ENCODE measurements around the gene BPIFB1. TPM values are rescaled to one million over a fixed set of nuclear protein-coding genes. Genes with fewer than 3 reads are reported as not detected.

BPIFB1 gene
- total RNA-seq, 4 donors from 2014 or later: not detected

DNA sequence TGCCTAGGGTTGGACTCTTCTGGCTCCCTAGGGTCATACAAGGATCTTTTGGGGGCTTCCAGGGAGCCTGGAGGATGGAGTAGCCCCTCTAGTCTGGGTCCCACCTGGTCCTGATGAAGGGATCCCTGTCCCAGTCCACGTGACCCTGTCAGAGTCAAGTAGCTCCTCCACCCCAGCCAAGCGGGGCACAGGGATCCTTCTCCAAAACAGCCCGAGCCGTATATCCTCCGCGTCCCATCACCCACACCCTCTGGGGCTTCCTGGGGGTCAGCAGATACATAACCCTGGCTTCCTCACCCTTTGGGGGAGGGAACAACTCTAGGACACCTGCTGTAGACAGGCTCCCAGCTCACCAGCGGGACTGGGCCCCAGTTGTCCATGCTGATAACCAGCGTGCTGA, 28.0 kb downstream of the BPIFB1 start:
- no peak overlapping the region for H3K27ac ChIP-seq (replicated peaks in 1 of 4)
- H3K27me3 ChIP-seq: peaks cover 0 to 13% (median 0%) of the 10 kb centered on the region in 4 donors
- no peaks in the 10 kb centered on the region for H3K36me3 ChIP-seq
- no peaks in the 10 kb centered on the region for H3K4me1 ChIP-seq
- 85% methylated on average over 8 of the region's 8 CpGs for WGBS
- TF ChIP-seq POLR2AphosphoS5 (IDR thresholded peaks at IDR 0.05): no peak
- TF ChIP-seq EP300 (IDR thresholded peaks at IDR 0.05): no peak
- TF ChIP-seq, protein P1, sequence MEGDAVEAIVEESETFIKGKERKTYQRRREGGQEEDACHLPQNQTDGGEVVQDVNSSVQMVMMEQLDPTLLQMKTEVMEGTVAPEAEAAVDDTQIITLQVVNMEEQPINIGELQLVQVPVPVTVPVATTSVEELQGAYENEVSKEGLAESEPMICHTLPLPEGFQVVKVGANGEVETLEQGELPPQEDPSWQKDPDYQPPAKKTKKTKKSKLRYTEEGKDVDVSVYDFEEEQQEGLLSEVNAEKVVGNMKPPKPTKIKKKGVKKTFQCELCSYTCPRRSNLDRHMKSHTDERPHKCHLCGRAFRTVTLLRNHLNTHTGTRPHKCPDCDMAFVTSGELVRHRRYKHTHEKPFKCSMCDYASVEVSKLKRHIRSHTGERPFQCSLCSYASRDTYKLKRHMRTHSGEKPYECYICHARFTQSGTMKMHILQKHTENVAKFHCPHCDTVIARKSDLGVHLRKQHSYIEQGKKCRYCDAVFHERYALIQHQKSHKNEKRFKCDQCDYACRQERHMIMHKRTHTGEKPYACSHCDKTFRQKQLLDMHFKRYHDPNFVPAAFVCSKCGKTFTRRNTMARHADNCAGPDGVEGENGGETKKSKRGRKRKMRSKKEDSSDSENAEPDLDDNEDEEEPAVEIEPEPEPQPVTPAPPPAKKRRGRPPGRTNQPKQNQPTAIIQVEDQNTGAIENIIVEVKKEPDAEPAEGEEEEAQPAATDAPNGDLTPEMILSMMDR (IDR thresholded peaks at IDR 0.05): no peak
- TF ChIP-seq POLR2A (IDR thresholded peaks at IDR 0.05; ENCODE audit: low read depth): no peak
- DNase-seq (ENCODE audit: extremely low spot score): no peak
- H3K9me3 ChIP-seq: no peaks in the 10 kb centered on the region
- no peak overlapping the region for H3K4me3 ChIP-seq
- intact Hi-C loops (cut with DNase I): no loop called here

DNA sequence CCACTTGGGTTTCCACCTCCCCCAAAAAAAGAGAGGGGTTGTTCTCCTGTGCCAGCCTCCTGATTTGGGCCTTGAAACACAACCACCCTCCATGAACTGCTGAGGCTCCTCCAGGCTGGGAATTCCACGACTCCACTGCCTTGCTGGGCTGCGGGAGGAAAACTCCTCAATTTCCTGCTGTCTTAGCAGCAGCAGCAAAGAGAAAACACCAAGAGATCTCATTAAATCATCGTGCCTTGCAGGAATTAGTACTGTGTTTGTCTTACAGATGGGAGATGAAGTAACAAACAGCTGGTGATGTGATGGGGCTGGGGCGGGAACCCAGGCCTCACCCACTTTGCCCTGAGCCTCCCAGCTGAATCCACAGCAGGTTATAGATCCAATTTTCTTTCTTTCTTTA, 29.0 kb downstream of the BPIFB1 start:
- DNase-seq (ENCODE audit: extremely low spot score): no peak
- H3K27ac ChIP-seq (replicated peaks in 1 of 4): no peak overlapping the region
- H3K27me3 ChIP-seq: peaks cover 0 to 10% (median 0%) of the 10 kb centered on the region in 4 donors
- TF ChIP-seq EP300 (IDR thresholded peaks at IDR 0.05) (no peak), POLR2A (IDR thresholded peaks at IDR 0.05; ENCODE audit: low read depth) (no peak), POLR2AphosphoS5 (IDR thresholded peaks at IDR 0.05) (no peak)
- TF ChIP-seq, protein P1 (IDR thresholded peaks at IDR 0.05): no peak
- intact Hi-C loops (cut with DNase I): no loop called here
- H3K4me1 ChIP-seq: no peaks in the 10 kb centered on the region
- H3K4me3 ChIP-seq: no peak overlapping the region
- no peaks in the 10 kb centered on the region for H3K9me3 ChIP-seq
- WGBS: 60% methylated on average over 4 of the region's 4 CpGs
- no peaks in the 10 kb centered on the region for H3K36me3 ChIP-seq

DNA sequence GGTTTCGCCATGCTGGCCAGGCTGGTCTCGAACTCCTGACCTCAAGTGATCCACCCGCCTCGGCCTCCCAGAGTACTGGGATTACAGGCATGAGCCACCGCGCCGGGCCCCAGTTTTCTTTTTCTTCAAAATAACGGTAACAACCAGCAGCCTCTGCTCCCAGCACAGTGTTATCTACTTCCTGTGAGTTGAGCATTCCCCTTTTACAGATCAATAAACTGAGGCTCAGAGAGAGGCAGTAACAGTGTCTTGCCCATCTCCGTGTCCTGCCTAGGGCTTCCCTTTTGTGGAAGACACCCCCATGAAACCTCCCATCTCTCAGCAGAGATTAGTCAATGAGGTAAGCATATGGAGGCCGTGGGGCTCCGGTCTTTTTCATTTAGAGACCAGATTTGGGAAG, 29.6 kb downstream of the BPIFB1 start:
- Histone ChIP-seq H3K4me3 (no peak overlapping the region), H3K9me3 (no peaks in the 10 kb centered on the region), H3K27ac (replicated peaks in 1 of 4) (no peak overlapping the region), H3K27me3 (peaks cover 0 to 13% (median 0%) of the 10 kb centered on the region in 4 donors), H3K36me3 (no peaks in the 10 kb centered on the region), H3K4me1 (no peaks in the 10 kb centered on the region)
- intact Hi-C loops (cut with DNase I): no loop called here
- TF ChIP-seq EP300 (IDR thresholded peaks at IDR 0.05): no peak
- TF ChIP-seq POLR2A (IDR thresholded peaks at IDR 0.05; ENCODE audit: low read depth): no peak
- no peak for TF ChIP-seq POLR2AphosphoS5 (IDR thresholded peaks at IDR 0.05)
- TF ChIP-seq, protein P1 (IDR thresholded peaks at IDR 0.05): no peak
- no peak for DNase-seq (ENCODE audit: extremely low spot score)
- 87% methylated on average over 11 of the region's 11 CpGs for WGBS

DNA sequence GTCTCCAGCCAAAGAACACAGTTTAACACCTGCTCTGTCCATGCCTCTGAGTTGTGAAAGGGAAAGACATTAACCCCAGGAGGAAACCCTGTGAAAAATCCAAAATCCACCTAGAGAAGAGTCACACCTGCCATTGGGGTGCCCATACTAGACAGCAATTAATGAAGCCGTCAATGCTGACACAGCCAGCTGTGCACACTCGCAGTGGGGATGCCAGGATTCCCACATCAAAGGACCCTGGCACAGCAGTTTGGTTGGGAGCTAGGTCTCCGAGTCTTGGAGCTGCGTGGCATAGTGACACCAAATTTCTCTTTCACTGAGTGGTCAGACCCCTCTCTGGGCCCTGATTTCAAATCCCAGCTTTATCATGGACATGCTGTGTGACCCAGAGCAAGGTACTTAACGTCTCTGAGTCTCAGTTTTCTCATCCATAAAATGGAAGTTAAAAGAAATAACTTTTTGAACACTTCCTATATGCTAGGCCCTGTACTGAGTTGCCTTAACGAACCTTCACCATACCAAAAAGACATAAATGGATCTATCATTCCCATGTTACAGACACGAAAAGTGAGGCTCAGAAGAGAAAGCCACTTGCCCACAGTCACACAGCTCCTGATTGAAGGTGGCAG, 30.8 kb downstream of the BPIFB1 start:
- Histone ChIP-seq H3K4me1 (no peaks in the 10 kb centered on the region), H3K4me3 (no peak overlapping the region), H3K36me3 (no peaks in the 10 kb centered on the region), H3K9me3 (no peaks in the 10 kb centered on the region), H3K27me3 (peaks cover 0 to 24% (median 0%) of the 10 kb centered on the region in 4 donors), H3K27ac (replicated peaks in 1 of 4) (no peak overlapping the region)
- intact Hi-C loops (cut with DNase I): no loop called here
- WGBS: 81% methylated on average over 7 of the region's 7 CpGs
- no peak for TF ChIP-seq POLR2A (IDR thresholded peaks at IDR 0.05; ENCODE audit: low read depth)
- TF ChIP-seq, protein P1 (IDR thresholded peaks at IDR 0.05): no peak
- TF ChIP-seq EP300 (IDR thresholded peaks at IDR 0.05): no peak
- no peak for TF ChIP-seq POLR2AphosphoS5 (IDR thresholded peaks at IDR 0.05)
- no peak for DNase-seq (ENCODE audit: extremely low spot score)

DNA sequence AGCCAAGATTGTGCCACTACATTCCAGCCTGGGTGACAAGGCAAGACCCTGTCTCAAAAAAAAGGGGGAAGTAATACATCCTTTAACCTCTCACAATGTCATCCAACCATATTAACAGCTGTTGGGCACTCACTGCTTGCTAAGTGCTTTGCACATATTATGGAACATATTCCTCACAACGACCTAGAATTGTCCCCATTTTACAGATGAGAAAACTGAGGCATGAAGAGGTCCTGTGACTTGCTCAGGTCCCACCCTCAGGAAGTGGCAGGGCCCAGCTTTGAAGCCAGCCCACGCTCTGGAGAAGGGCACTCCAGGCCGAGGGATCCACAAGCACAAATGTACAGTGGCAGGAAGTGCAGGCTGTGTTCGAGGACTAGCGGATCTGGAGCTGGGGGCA, 33.3 kb downstream of the BPIFB1 start:
- Histone ChIP-seq H3K9me3 (no peaks in the 10 kb centered on the region), H3K27me3 (peaks cover 0 to 46% (median 0%) of the 10 kb centered on the region in 4 donors), H3K4me1 (no peaks in the 10 kb centered on the region), H3K27ac (replicated peaks in 1 of 4) (no peak overlapping the region), H3K36me3 (no peaks in the 10 kb centered on the region), H3K4me3 (no peak overlapping the region)
- intact Hi-C loops (cut with DNase I): no loop called here
- WGBS: 62% methylated on average over 5 of the region's 5 CpGs
- DNase-seq (ENCODE audit: extremely low spot score): no peak
- TF ChIP-seq, protein P1 (IDR thresholded peaks at IDR 0.05): no peak
- TF ChIP-seq EP300 (IDR thresholded peaks at IDR 0.05) (no peak), POLR2A (IDR thresholded peaks at IDR 0.05; ENCODE audit: low read depth) (no peak), POLR2AphosphoS5 (IDR thresholded peaks at IDR 0.05) (no peak)

All from esophagus muscularis mucosa (tissue), 4 donors.